ENCODE data around the gene IGF1R.
"Not testable (repeated sequence)": the region's sequence is repeated elsewhere in the genome, so short reads cannot be mapped to it uniquely, and the experiment has no call there.

The IGF1R gene

DNA sequence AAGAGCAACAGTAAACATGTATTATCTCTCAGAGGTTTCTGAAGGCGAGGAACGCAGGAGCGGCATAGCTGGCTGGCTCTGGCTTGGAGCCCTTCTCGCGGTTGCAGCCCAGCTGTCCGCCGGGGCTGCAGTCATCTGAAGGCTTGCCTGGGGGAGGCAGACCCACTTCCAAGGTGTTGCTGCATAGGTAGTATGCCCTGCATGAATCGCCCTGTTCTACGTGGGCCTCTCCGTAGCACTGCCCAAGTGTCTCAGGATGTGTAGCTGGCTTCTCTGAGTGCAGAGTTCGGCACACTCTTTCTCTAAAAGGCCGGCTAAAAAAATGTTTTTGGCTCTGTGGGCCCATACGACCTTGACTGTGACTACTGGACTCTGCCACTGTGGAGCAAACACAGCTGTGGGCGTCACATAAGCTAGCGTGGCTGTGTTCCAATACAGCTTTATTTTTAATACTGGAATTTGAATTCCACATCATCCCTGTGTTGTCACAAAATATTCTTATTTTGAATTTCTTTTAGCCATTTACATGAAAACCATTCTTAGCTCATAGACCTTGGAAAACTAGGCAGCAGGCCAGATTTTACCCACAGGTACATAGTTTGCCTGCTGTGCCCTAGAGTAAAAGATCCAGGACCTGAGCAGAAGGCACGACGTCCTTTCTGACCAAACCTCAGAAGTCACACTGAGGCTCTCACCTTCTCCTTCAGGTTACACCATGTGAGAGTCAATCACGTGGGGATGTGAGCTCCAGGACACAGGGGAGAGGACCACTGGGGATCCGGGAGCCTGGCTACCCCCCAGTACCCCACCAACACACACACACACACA lies 303.4 kb downstream of the IGF1R start:
- DNase-seq = no peak

DNA sequence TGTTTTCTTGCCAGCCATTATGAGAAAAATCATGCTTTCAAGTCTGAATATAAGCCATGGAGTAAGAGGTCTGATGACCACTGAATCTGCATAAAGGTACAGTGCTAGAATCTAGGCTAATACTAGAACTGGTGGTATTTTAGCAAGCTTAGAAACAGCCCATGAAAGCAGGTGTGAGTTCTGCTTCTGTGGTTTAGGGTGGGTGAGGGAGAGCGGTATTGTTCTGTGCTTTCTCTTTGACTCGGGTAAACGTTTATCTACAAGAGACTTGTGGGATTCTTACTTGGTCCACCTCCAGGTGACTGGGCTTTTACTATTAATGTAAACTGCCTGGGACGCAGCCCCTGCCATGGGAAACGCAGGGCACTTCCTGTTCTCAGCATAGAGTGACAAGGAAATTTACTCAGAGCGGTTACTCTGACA lies 304.1 kb downstream of the IGF1R start:
- no peak for DNase-seq

DNA sequence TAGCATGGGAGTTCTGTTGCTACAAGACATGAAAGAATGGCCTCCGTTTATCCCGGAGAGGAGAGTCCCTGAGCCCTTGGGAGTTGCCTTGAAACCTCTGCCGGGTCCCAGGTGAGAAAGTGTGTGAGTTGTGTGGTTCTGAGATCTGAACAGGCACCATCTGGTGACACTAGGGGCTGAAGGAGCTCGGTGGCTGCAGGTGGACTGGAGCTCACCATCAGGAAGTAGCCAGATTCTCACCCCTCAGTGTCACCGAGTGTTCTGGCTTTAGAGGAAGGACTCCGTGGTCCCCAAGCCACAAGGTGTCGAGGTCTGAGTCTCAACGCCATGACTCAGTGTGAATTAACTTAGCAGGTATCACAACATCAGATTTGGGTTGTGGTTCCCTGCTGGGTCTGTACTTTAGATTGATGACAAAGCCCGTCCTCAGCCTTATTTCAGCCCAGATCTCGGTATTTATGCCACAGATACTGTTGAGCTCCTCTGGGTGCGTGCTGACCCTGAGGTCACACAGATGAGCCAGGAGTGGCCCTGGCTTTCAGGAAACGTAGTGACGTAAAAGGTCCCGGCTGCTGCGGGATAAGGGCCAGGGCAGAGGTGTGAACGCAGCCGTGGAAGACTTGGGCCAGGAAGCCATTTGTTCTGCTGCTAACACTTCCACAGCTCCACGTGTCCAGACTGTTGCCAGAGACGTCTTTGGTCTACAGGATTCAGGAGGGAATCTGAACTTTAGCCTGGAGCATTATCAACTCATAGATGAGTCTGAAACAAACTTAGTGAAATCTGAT lies 304.9 kb downstream of the IGF1R start:
- DNase-seq = no peak

DNA sequence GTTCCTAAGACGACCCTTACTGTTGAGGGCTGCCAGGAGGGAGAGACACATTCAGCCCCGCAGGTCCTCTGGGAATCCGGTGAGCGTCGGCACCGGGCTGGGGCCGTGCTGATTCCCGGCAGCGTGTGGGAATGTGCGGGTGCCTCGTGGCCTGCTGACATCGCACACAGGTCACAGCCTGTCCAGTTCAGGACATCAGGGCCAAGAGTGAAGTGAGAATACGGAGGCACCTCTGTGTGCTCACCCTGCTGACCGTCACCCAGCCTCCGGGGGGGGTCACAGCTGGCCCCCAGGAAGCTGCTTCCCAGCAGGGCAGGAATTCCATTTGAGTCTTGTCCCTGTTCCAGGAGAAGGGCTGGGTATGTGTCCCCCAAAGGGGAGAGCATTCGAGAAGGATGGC lies 305.6 kb downstream of the IGF1R start:
- no peak for DNase-seq

DNA sequence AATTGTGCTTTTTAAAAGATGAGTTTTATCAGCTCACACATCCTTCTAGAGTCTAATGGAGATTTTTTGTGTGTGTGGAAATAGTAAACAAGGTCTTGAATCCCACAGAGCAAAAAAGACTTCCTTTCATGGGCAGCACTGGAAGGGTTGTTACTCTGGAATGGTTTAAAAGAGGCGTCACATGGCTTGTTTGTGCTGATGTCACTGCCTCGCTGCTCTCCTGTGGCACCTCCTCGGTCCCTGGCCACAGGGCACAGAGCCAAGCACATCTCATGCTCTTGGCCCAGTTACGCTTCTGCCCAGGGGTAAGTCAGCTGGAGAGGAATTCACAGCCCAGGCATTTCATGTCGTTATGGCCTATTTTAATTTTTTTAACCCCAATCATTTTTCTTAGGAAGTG lies 306.1 kb downstream of the IGF1R start:
- DNase-seq = no peak

DNA sequence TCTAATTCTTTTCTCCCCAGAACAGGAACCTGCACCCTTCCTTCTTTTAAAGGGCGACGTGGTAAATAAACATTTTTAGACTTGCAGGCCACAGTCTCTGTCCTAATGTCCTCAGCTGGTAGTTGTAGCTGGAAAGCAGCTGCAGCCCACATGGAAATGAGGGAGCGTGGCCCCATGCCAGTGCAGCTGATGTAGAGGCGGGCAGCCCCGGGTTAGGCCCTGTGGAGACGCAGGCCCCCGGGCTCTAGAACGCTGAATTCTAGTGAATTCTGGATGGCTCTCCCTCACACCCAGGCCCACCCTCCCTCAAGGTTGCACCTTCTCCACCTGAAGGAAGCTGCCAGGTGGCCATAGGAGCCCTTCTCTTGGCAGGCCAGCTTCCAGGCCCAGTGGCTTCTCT lies 307.0 kb downstream of the IGF1R start:
- DNase-seq = no peak

DNA sequence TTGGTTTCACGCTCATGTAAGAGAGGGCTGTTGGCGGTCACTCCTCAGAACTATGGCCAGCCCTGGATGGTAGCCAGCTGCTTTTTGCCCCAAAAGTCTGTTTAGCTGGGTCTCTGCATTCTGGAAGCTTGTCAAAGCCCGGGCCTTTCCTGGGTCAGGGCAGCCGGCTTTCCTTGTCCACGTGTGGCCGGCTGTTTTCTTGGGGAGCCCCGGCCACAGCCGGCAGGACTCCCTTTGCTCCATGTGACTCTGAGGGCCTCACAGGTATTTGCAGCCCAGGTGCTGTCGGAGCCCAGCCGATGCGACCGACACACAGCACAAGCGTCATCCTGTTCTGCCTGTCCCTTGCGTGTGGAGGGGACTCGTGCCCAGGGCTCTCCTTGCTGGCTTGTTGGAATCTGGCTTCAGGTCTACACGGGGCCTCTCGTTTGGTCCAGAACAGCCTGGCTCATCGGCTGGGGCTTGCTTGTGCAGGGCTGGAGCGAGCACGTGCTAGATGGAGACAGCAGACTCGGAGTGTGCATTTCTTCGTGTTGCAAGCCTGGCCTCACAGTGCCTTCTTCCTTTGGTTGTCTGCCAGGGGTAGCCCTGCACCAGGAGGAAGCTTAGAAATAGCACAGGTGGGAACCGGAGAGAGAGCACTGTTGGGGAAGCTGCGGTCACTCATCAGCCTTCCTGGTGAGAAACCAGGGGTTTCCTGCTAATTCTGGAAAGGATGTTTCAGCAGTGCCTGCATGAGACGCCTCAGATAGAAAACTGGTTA lies 307.8 kb downstream of the IGF1R start:
- DNase-seq = no peak

DNA sequence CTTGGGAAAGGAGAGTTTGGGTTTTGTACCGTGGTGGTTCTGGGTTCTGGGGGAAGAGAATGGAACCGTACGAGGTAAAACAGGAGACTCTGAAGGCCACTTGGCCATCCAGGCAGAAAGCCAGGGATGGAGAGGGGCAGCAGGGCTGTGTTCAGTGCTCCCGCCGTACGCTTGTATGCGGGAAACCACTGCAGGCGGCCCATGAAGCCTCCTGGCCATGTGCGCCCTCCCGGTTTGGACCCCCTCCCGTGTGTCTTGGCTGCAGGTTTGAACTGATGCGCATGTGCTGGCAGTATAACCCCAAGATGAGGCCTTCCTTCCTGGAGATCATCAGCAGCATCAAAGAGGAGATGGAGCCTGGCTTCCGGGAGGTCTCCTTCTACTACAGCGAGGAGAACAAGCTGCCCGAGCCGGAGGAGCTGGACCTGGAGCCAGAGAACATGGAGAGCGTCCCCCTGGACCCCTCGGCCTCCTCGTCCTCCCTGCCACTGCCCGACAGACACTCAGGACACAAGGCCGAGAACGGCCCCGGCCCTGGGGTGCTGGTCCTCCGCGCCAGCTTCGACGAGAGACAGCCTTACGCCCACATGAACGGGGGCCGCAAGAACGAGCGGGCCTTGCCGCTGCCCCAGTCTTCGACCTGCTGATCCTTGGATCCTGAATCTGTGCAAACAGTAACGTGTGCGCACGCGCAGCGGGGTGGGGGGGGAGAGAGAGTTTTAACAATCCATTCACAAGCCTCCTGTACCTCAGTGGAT lies 308.6 kb downstream of the IGF1R start:
- DNase-seq = no peak

DNA sequence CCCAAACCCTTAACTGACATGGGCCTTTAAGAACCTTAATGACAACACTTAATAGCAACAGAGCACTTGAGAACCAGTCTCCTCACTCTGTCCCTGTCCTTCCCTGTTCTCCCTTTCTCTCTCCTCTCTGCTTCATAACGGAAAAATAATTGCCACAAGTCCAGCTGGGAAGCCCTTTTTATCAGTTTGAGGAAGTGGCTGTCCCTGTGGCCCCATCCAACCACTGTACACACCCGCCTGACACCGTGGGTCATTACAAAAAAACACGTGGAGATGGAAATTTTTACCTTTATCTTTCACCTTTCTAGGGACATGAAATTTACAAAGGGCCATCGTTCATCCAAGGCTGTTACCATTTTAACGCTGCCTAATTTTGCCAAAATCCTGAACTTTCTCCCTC lies 309.3 kb downstream of the IGF1R start:
- DNase-seq = no peak

DNA sequence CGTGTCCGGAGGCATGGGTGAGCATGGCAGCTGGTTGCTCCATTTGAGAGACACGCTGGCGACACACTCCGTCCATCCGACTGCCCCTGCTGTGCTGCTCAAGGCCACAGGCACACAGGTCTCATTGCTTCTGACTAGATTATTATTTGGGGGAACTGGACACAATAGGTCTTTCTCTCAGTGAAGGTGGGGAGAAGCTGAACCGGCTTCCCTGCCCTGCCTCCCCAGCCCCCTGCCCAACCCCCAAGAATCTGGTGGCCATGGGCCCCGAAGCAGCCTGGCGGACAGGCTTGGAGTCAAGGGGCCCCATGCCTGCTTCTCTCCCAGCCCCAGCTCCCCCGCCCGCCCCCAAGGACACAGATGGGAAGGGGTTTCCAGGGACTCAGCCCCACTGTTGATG lies 309.7 kb downstream of the IGF1R start:
- no peak for DNase-seq

DNA sequence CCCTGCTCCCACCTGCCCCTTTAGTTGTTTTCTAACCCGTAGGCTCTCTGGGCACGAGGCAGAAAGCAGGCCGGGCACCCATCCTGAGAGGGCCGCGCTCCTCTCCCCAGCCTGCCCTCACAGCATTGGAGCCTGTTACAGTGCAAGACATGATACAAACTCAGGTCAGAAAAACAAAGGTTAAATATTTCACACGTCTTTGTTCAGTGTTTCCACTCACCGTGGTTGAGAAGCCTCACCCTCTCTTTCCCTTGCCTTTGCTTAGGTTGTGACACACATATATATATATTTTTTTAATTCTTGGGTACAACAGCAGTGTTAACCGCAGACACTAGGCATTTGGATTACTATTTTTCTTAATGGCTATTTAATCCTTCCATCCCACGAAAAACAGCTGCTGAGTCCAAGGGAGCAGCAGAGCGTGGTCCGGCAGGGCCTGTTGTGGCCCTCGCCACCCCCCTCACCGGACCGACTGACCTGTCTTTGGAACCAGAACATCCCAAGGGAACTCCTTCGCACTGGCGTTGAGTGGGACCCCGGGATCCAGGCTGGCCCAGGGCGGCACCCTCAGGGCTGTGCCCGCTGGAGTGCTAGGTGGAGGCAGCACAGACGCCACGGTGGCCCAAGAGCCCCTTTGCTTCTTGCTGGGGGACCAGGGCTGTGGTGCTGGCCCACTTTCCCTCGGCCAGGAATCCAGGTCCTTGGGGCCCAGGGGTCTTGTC lies 310.7 kb downstream of the IGF1R start:
- DNase-seq = no peak

DNA sequence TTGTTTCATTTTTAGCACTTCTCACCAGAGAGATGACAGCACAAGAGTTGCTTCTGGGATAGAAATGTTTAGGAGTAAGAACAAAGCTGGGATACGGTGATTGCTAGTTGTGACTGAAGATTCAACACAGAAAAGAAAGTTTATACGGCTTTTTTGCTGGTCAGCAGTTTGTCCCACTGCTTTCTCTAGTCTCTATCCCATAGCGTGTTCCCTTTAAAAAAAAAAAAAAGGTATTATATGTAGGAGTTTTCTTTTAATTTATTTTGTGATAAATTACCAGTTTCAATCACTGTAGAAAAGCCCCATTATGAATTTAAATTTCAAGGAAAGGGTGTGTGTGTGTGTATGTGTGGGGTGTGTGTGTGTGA lies 311.3 kb downstream of the IGF1R start:
- no peak for DNase-seq

DNA sequence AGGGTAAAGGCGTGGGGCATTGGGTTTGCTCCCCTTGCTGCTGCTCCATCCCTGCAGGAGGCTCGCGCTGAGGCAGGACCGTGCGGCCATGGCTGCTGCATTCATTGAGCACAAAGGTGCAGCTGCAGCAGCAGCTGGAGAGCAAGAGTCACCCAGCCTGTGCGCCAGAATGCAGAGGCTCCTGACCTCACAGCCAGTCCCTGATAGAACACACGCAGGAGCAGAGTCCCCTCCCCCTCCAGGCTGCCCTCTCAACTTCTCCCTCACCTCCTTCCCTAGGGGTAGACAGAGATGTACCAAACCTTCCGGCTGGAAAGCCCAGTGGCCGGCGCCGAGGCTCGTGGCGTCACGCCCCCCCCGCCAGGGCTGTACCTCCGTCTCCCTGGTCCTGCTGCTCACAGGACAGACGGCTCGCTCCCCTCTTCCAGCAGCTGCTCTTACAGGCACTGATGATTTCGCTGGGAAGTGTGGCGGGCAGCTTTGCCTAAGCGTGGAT lies 312.3 kb downstream of the IGF1R start:
- no peak for DNase-seq

DNA sequence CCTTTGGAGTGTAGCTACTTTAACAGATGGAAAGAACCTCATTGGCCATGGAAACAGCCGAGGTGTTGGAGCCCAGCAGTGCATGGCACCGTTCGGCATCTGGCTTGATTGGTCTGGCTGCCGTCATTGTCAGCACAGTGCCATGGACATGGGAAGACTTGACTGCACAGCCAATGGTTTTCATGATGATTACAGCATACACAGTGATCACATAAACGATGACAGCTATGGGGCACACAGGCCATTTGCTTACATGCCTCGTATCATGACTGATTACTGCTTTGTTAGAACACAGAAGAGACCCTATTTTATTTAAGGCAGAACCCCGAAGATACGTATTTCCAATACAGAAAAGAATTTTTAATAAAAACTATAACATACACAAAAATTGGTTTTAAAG lies 315.1 kb downstream of the IGF1R start:
- no peak for DNase-seq

DNA sequence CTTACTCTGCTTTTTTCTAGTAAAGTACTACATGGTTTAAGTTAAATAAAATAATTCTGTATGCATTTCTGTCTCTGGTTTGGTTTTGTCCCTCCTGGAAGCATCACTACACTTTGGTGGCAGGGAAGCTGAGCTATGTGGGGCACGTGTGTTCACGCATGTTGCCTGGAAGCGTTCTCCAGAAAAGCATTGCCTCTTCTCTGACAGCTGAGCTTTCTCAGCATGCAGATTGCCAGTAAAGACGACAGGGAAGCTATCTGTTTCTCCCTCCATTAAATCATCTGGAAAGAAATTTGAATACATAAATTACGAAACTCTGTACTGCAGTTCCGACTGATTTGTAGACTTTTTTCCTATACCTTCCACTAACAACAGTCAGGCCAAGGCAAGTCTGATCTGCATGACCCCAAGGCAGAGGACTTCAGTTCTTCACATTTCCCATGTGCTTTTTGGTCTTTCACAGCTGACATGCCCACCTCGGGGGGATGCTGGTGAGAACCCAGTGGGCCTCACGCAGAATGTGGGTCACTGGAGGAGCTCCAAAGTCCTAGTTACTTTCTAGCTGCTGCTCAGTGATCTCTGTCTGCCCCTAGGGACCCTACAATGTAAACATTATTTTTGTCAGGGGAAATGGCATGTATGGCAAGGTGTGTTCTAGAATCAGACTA lies 316.3 kb downstream of the IGF1R start:
- no peak for DNase-seq

DNA sequence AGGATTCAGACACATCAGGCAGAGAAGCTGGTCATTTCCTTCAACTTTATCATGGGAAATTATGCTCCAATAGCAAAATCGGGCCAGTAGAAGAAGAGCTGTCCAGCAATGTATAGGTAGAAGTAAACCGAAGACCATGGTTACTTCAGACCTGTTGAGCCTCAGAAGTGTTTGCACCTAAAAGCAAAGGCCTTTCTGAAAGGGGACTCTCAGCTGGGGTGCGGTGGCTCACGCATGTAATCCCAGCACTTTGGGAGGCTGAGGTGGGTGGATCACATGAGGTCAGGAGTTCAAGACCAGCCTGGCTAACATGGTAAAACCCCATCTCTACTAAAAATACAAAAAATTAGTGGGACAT lies 316.8 kb downstream of the IGF1R start:
- DNase-seq = not testable (repeated sequence)

DNA sequence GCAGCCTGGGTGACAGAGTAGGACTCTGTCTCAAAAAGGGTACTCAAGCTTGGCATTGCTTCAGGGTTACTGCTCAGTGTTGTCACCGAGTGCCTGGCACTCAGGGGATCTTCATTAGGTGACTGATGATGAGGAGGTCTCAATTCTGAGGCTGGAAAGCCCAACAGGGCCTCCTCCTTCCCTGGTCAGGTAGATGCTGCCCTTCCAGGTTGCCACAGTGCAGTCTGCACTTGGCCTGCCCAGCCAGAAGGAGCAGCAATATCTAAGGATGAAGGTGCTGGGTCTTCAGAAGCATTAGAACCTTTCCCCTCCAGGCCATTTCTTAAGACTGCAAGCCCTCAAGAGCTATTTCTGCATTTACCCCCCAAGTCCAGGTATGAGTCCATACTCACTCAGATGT lies 317.3 kb downstream of the IGF1R start:
- DNase-seq = no peak

DNA sequence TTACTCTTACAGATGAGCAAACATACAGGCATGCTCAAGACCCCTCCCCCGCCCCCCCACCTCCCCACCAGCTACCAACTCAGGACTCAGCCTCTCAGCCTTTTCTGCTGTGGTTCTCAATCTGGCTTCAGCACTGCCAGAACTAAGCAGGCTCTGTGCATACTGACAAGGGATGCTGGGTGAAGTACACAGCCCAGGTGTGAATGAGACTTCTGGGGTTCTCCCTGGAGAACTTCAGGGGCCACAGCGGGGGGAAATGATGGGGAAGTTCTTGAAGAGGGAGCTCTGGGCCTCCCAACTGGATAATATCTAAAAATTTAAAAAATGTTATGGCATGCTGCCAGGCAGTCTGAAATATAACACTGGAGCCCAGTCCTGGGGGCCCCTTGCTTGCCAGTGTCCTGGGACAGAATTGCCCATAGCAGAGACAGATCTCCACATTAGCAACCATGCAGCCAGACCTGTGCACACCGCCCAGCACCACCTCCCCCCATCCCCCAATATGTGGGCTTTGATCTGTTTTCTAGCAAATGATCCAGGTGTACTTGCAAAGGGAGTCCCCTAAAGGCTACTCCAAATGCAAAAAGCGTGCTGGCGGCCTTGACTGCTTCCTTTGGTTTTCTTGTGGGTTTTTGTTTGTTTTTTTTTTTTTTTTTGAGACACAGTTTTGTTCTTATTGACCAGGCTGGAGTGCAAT lies 317.9 kb downstream of the IGF1R start:
- DNase-seq = no peak

DNA sequence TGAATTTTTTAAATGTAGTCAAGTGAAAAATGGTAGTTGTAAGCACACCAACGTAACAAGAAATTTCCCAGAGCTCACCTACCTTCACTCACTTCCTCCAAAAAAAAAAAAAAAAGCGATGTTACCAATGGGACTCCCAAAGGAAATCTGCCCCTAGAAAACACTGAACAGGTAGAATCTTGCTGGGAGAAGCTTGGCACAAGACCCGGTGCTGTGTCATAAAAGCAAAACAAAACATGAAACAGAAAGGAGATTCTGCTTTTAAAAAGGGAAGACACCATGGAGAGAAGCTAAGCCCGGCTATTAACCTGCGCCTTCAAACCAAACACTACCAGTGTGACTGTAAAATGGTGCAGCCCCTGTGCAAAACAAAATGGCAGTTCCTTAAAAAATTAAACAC lies 318.8 kb downstream of the IGF1R start:
- no peak for DNase-seq

DNA sequence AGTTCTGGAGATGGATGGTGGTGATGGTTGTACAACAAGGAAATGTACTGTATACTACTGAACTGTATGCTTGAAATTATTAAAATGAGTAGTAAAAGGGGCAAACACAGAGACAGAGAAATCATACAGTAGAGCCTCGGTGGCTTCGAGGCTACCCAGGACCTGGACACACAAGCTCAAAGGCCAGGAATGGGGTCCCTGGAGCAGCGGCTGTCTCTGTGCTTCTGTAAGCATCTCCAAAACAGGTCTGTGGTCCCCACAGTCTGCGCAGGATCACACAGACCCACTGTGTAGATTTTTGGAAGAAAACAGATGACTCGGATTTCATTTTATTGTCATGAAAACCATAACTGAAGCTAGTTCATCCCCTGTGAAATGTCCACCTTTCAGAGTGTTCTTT lies 319.6 kb downstream of the IGF1R start:
- DNase-seq = no peak

DNA sequence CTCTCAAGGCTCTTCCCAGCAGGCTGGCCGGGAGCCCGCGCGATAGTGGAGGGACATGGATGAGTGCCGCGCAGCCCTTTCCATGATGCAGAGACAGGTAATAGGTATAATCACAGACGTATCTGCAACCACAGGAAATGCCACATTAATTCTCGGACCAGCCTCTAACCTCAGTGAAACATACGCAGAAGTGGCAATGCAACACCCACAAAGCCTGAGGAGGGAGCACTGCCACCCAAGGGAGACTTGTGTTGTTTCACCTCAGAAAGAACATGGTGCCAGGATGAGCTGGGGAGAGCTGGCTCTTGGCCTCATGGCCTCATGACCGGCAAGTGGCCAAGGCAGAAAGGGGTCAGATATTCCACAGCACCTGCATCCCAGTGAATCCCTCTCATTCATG lies 320.2 kb downstream of the IGF1R start:
- DNase-seq = no peak

Data from CD4-positive, alpha-beta T cell treated with Interferon alpha-2 for 1 hour (primary cell).